ENCODE data around the gene RHBDL3.

Gene RHBDL3

GRCh38 chr17:32226886-32227285, 38.7 kb upstream of the RHBDL3 start:
- peaks cover 3% of the 10 kb centered on the region; the same call in 1 of the 2 replicates for H3K36me3 ChIP-seq (ENCODE audit: insufficient read depth, low read length)
- no peak overlapping the region for H3K4me2 ChIP-seq (ENCODE audit: insufficient read depth, low read length)
- H3K27me3 ChIP-seq (ENCODE audit: insufficient read depth, low read length, poor library complexity), result no peaks in the 10 kb centered on the region
- no peaks in the 10 kb centered on the region for H4K20me1 ChIP-seq (ENCODE audit: insufficient read depth, low read length)
- TF ChIP-seq EZH2 (IDR thresholded peaks at IDR 0.05; ENCODE audit: borderline replicate concordance, low read depth, low read length, severe bottlenecking), result no peak
- TF ChIP-seq, protein P1, sequence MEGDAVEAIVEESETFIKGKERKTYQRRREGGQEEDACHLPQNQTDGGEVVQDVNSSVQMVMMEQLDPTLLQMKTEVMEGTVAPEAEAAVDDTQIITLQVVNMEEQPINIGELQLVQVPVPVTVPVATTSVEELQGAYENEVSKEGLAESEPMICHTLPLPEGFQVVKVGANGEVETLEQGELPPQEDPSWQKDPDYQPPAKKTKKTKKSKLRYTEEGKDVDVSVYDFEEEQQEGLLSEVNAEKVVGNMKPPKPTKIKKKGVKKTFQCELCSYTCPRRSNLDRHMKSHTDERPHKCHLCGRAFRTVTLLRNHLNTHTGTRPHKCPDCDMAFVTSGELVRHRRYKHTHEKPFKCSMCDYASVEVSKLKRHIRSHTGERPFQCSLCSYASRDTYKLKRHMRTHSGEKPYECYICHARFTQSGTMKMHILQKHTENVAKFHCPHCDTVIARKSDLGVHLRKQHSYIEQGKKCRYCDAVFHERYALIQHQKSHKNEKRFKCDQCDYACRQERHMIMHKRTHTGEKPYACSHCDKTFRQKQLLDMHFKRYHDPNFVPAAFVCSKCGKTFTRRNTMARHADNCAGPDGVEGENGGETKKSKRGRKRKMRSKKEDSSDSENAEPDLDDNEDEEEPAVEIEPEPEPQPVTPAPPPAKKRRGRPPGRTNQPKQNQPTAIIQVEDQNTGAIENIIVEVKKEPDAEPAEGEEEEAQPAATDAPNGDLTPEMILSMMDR (IDR thresholded peaks at IDR 0.05; ENCODE audit: borderline replicate concordance, extremely low read depth, low read length, poor library complexity, severe bottlenecking), result no peak
- H2AFZ ChIP-seq (ENCODE audit: low read depth, low read length), result no peak overlapping the region
- H3K9me3 ChIP-seq (ENCODE audit: insufficient read depth, low read length, severe bottlenecking), result no peaks in the 10 kb centered on the region
- no peak overlapping the region for H3K9ac ChIP-seq (ENCODE audit: low read depth, low read length)
- no peaks in the 10 kb centered on the region for H3K79me2 ChIP-seq (ENCODE audit: insufficient read depth, low read length)
- no peaks in the 10 kb centered on the region for H3K4me1 ChIP-seq (ENCODE audit: insufficient read depth, low read length)
- no peak overlapping the region for H3K4me3 ChIP-seq (ENCODE audit: low read depth in 1 of 2, low read length in 2 of 2)
- no peak for DNase-seq
- no peak overlapping the region for H3K27ac ChIP-seq (ENCODE audit: low read length)
- ATAC-seq (ENCODE audit: insufficient read depth, low read depth), result no peak

- no peaks in the 10 kb centered on the region for H3K9me3 ChIP-seq (ENCODE audit: insufficient read depth, low read length, severe bottlenecking)
- ATAC-seq (ENCODE audit: insufficient read depth, low read depth) (no peak), DNase-seq (no peak)
- peaks cover 3% of the 10 kb centered on the region; the same call in 1 of the 2 replicates for H3K36me3 ChIP-seq (ENCODE audit: insufficient read depth, low read length)
- H3K27ac ChIP-seq (ENCODE audit: low read length), result no peak overlapping the region
- H3K4me1 ChIP-seq (ENCODE audit: insufficient read depth, low read length), result no peaks in the 10 kb centered on the region
- no peaks in the 10 kb centered on the region for H3K79me2 ChIP-seq (ENCODE audit: insufficient read depth, low read length)
- no peak overlapping the region for H3K4me3 ChIP-seq (ENCODE audit: low read depth in 1 of 2, low read length in 2 of 2)
- no peaks in the 10 kb centered on the region for H3K27me3 ChIP-seq (ENCODE audit: insufficient read depth, low read length, poor library complexity)
- no peaks in the 10 kb centered on the region for H4K20me1 ChIP-seq (ENCODE audit: insufficient read depth, low read length)
- H3K9ac ChIP-seq (ENCODE audit: low read depth, low read length), result no peak overlapping the region
- no peak overlapping the region for H3K4me2 ChIP-seq (ENCODE audit: insufficient read depth, low read length)
- TF ChIP-seq EZH2 (IDR thresholded peaks at IDR 0.05; ENCODE audit: borderline replicate concordance, low read depth, low read length, severe bottlenecking), result no peak
- TF ChIP-seq, protein P1 (IDR thresholded peaks at IDR 0.05; ENCODE audit: borderline replicate concordance, extremely low read depth, low read length, poor library complexity, severe bottlenecking), result no peak
- H2AFZ ChIP-seq (ENCODE audit: low read depth, low read length), result no peak overlapping the region
Observed at GRCh38 chr17:32227910-32228309, 37.7 kb upstream of the RHBDL3 start.

DNA sequence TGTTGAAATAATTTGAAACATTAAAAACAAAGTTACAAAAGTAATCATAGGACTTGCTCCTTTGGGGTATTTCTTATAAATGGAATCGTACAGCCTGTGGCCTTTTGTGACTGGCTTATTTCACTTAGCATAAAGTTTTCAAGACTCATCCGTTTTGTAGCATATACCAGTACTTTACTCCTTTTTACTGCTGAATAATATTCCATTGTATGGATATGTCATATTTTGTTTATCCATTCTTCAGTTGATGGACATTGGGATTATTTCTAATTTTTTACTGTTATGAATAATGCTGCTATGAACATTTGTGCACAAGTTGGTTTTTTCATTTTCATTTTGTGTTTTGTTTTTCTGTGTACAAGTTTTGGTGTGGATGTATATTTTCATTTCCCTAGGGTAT, 30.0 kb upstream of the RHBDL3 start:
- TF ChIP-seq, protein P1 (IDR thresholded peaks at IDR 0.05; ENCODE audit: borderline replicate concordance, extremely low read depth, low read length, poor library complexity, severe bottlenecking), result no peak
- TF ChIP-seq EZH2 (IDR thresholded peaks at IDR 0.05; ENCODE audit: borderline replicate concordance, low read depth, low read length, severe bottlenecking), result no peak
- no peak for DNase-seq
- Histone ChIP-seq H3K9ac (ENCODE audit: low read depth, low read length) (no peak overlapping the region), H3K4me3 (ENCODE audit: low read depth in 1 of 2, low read length in 2 of 2) (no peak overlapping the region), H3K36me3 (ENCODE audit: insufficient read depth, low read length) (no peaks in the 10 kb centered on the region), H3K4me1 (ENCODE audit: insufficient read depth, low read length) (no peaks in the 10 kb centered on the region), H3K27me3 (ENCODE audit: insufficient read depth, low read length, poor library complexity) (no peaks in the 10 kb centered on the region), H3K4me2 (ENCODE audit: insufficient read depth, low read length) (no peak overlapping the region), H3K9me3 (ENCODE audit: insufficient read depth, low read length, severe bottlenecking) (no peaks in the 10 kb centered on the region), H3K27ac (ENCODE audit: low read length) (no peak overlapping the region), H2AFZ (ENCODE audit: low read depth, low read length) (no peak overlapping the region), H3K79me2 (ENCODE audit: insufficient read depth, low read length) (no peaks in the 10 kb centered on the region), H4K20me1 (ENCODE audit: insufficient read depth, low read length) (no peaks in the 10 kb centered on the region)
- ATAC-seq (ENCODE audit: insufficient read depth, low read depth), result no peak

DNA sequence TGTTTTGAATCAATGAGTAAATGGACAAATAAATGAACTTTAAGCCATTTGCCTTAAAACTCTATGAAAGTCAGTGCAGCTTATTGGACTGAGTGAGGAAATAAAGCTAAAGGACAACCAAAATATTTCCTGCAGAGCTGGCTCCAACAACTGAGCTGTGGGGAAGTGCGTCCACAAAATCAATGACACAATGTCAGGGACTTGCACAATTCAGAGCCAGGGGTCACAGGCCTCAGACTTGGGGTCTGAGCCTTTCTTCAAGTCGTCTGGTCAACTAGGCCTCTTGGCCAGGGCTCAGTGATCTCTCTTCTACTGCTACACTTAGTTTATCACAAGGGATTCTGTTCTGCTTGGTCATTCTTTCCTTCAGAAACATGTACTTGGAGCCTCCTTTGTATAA, 26.2 kb upstream of the RHBDL3 start:
- H2AFZ ChIP-seq (ENCODE audit: low read depth, low read length), result no peak overlapping the region
- no peak overlapping the region for H3K27ac ChIP-seq (ENCODE audit: low read length)
- no peak overlapping the region for H3K4me3 ChIP-seq (ENCODE audit: low read depth in 1 of 2, low read length in 2 of 2)
- no peaks in the 10 kb centered on the region for H3K27me3 ChIP-seq (ENCODE audit: insufficient read depth, low read length, poor library complexity)
- H3K9me3 ChIP-seq (ENCODE audit: insufficient read depth, low read length, severe bottlenecking), result no peaks in the 10 kb centered on the region
- no peak overlapping the region for H3K9ac ChIP-seq (ENCODE audit: low read depth, low read length)
- ATAC-seq (ENCODE audit: insufficient read depth, low read depth), result no peak
- H4K20me1 ChIP-seq (ENCODE audit: insufficient read depth, low read length), result no peaks in the 10 kb centered on the region
- TF ChIP-seq EZH2 (IDR thresholded peaks at IDR 0.05; ENCODE audit: borderline replicate concordance, low read depth, low read length, severe bottlenecking), result no peak
- TF ChIP-seq, protein P1 (IDR thresholded peaks at IDR 0.05; ENCODE audit: borderline replicate concordance, extremely low read depth, low read length, poor library complexity, severe bottlenecking), result no peak
- DNase-seq, result no peak
- H3K79me2 ChIP-seq (ENCODE audit: insufficient read depth, low read length), result no peaks in the 10 kb centered on the region
- H3K36me3 ChIP-seq (ENCODE audit: insufficient read depth, low read length), result no peaks in the 10 kb centered on the region
- H3K4me2 ChIP-seq (ENCODE audit: insufficient read depth, low read length), result no peak overlapping the region
- no peaks in the 10 kb centered on the region for H3K4me1 ChIP-seq (ENCODE audit: insufficient read depth, low read length)

Measured in DND-41 (cell line).